Fibroblast of the aortic adventitia (primary cell): ENCODE measurements around the gene PSMB10. TPM values are rescaled to one million over a fixed set of nuclear protein-coding genes. Genes with fewer than 3 reads are reported as not detected.
A peak's percentile ranks its signal among the peaks of the same experiment; 100 is the strongest.

Experiments used
- DNase-seq: peaks from one replicate; pipeline ENCODE4 v3.0.0-alpha.2; 2010; ENCODE audit warnings: low read depth
- H3K4me3 ChIP-seq: 2 replicates; pipeline ENCODE4 v1.5.1; 2011; ENCODE audit warnings: low read depth, mild to moderate bottlenecking, control low read depth, low read length, moderate library complexity
- total RNA-seq: library from RNA; depleted of rRNA; stranded (reverse); fragments of >200 nt; gene quantifications from 2 replicates; pipeline ENCODE4 v1.2.3, GENCODE V29; 2012; ENCODE audit warnings: low replicate concordance
- TF ChIP-seq, protein P1 (sequence below): IDR thresholded peaks from 2 replicates; pipeline ENCODE4 v1.5.1; 2011; ENCODE audit warnings: mild to moderate bottlenecking, low read length, control low read depth, inconsistent platforms; ENCODE audit not compliant: insufficient read depth

The PSMB10 gene
- total RNA-seq, 1 donor: 22.7 TPM

DNA sequence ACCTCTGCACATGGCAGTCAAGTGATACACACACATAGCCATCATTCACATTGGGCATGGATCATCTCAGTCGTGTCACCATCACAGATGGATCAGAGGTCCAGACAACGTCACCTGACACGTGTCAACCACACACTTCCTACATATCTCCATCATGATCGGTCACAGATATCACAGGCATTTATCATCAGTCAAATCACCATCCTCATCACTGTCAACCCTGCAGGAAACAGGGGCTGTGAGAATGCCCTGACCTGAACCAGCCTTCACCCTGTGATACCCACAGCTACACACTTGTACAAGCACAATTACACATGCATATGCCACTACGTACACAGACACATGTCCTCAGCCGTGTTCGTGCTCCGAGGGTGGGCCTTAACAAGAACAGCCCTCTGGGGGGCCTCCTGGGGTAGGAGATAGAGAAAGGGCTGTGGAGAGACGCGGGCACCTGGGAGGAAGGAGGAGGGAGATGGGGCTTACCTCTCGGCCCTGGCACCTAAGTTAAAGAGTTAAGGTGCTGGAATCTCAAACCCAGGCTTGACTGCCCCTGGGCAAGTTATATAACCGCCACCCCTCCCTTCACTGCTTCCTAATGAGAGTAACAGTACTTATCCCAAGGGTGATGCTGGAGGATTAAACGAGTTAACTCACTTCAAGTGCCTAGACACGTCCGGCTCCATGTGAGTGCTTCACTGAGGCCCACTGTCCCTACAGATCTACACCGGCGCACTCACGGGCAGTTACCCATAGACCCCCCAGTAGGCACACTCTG, 30.7 kb upstream of the PSMB10 start:
- DNase-seq: peak; percentile 16
- TF ChIP-seq, protein P1, sequence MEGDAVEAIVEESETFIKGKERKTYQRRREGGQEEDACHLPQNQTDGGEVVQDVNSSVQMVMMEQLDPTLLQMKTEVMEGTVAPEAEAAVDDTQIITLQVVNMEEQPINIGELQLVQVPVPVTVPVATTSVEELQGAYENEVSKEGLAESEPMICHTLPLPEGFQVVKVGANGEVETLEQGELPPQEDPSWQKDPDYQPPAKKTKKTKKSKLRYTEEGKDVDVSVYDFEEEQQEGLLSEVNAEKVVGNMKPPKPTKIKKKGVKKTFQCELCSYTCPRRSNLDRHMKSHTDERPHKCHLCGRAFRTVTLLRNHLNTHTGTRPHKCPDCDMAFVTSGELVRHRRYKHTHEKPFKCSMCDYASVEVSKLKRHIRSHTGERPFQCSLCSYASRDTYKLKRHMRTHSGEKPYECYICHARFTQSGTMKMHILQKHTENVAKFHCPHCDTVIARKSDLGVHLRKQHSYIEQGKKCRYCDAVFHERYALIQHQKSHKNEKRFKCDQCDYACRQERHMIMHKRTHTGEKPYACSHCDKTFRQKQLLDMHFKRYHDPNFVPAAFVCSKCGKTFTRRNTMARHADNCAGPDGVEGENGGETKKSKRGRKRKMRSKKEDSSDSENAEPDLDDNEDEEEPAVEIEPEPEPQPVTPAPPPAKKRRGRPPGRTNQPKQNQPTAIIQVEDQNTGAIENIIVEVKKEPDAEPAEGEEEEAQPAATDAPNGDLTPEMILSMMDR: no peak
- peak overlapping the region; percentile 89 for H3K4me3 ChIP-seq

DNA sequence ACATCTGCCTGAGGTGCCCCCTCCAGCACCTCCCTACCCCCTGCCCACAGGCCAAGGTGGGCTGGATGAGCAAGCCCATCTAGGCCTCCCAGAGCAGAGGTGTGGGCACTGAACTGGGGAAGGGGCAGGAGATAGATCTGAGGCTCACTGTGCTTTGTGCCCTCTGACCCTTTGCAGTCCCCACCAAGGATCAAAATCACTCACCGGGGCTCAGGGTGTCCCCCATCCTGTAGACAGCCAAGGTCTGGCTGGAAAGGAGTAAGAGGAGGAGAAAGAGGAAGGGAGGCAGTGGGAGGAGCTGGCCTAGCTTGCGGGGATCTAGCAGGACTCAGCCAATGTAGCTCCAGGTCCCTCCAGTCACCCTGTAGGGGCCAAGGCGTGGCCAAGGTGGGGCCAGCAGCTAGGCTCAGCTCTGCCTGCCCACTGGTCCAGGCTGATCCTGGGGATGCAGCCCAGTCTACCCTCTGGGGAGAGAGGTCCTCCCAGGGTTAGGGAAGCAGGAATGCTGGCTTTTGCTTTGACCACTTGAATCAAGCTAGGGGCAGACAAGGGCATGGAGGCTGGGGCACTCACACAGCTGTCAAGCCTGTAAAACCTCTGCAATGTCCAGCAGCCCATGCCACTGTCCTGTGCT, 30.0 kb upstream of the PSMB10 start:
- peak overlapping the region; percentile 89 for H3K4me3 ChIP-seq
- TF ChIP-seq, protein P1: no peak
- peak; percentile 66 for DNase-seq

DNA sequence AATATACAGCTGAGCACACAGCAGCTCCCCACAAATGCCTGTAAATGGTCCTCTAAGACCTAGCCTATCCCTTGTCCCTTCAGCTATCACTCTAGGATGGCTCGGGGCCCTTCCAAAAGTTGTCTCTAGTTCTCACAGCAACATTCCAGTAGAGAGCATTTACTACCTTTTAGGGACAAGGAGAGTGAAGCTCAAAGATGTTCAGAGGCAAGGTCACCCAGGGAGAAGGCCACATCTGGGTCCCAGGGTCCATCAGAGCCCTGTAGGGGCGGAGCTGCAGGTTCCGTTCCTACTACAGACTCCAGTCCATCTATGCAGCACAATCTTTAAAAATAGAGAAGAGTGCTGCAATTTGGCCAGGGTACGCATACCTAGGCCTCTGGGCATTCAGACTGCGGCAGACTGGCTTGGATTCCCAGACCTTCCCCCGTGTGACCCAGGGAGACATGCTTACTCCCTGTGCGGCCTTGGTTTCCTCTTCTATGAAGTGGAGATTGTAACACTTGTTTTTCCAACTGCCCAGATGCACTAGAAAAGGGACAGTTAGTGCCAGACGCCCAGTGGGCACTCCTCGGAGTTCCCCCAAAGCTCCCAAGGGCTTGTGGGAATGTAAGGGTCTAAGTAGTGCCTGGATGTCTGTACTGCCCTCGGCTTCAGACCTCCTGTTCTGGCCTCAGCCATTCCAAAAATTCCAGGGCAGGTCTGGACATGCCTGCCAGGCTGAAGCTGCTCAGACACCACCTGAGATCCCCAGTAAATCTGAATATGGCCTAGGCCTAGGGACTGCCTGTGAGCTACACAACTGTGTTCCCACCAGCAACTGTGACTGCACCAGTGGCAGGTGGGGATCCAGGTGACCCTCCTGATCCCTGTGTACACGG, 29.3 kb upstream of the PSMB10 start:
- H3K4me3 ChIP-seq: peak overlapping the region; percentile 89
- TF ChIP-seq, protein P1: no peak
- DNase-seq: peak; percentile 43

DNA sequence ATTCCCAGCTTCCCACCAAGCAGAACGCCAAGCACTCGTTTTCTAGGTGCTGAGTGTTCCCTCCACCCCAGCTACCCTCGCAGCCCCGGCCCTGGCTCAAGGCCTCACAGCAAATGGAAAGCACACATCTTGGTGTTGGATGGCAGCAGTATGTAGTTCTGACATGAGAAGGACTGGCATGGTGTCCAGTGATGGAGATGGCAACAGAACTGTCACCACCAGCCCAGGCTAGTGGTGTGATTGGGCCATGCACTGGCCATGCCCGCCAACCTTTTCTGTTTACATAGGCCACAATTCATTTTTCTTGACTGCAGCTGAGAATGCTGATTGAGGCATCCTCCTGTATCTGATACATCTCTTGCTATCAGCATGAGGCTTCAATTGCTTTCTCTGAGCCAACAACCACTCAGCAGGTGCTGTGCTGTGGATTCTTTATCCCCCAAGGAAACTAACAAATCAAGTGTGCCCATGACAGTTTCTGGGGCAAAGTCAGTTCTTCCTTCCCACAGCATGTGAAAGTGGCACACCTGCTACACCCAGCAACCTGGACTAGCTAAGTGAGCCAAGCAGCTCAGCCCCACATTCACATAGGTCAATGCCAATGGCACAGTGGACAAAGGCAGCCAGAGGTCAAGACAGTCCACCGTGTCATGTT, 28.0 kb upstream of the PSMB10 start:
- H3K4me3 ChIP-seq: peak overlapping the region; percentile 3
- TF ChIP-seq, protein P1: no peak
- DNase-seq: no peak

DNA sequence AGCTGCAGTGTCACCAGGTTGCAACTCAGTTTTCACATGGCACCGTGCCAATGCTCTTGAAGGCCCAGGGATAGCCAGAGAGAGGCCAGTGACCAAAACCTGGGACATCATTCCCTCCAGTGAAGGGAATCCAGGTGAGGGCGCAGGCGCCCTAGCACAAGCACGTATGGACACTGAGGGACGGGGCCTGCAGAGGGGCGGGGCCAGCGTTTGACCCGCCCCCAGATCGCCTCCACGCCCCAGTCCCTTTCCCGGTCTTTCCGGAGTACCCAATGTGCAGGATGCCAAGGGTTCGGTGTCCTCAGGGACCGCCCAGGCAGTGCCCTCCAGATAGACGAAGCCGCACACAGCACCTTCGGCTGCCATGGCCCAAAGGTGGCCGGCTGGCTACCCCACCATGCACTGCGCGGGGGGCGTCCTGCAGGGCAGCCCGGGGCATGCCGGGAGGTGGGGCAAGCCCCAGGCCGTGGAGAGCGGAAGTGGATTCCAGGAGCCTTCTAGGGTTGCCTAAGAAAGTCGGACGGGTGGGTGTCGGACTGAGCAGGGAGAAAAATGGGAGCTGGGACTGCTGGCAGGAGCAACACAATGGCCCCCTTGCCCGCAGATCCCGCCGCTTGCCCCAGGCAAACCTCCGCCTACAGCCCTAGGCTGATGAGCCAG, 27.1 kb upstream of the PSMB10 start:
- H3K4me3 ChIP-seq: no peak overlapping the region
- TF ChIP-seq, protein P1: no peak
- DNase-seq: no peak

DNA sequence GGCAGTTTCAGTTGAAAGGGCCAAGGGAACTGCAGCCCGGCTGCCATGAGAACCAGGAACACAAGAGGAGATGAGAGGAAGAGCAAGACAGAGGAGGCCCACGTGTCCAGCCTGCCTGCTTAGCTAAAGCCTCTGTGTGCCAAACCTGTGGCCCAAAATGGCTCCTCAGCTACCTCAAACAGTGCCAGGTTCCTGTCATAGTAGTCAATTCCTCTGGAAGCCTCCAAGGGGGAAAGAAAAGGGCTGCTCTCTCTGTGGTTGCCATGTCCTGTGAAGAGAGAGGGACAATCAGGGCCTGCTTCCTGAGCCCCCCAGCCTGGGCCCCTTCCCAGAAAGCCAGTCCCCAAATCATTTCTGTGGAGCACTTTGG, 26.6 kb upstream of the PSMB10 start:
- no peak overlapping the region for H3K4me3 ChIP-seq
- DNase-seq: no peak
- TF ChIP-seq, protein P1: no peak
